Caco-2 (cell line): ENCODE results near the gene SMARCC1. TPM values are rescaled to one million over a fixed set of nuclear protein-coding genes. Genes with fewer than 3 reads are reported as not detected.
A peak's percentile ranks its signal among the peaks of the same experiment; 100 is the strongest.
"Not testable (repeated sequence)": the region's sequence is repeated elsewhere in the genome, so short reads cannot be mapped to it uniquely, and the experiment has no call there.

Experiments
- BruUV-seq: library from RNA; stranded (reverse); fragments of 400-500 nt; replicated peaks from 2 replicates; lab custom pipeline; 2021; lab: Mats Ljungman, UMichigan
- CTCF ChIA-PET: fragments of 300-600 bp; sonication (Branson Sonifier 250); formaldehyde crosslinking; loops from one replicate; lab custom pipeline; 2022; ENCODE audit warnings: antibody characterized with exemption; lab: Charles Lee
- POLR2A ChIA-PET: fragments of 300-600 bp; sonication (Branson Sonifier 250); formaldehyde crosslinking; loops from one replicate; lab custom pipeline; 2022; ENCODE audit warnings: antibody characterized with exemption; lab: Charles Lee
- DNase-seq, 2 experiments: peaks; one replicate each; pipeline versions ENCODE4 v3.0.0 to v3.0.0-alpha.2; 2020 to 2022
- H3K27me3 ChIP-seq: replicated peaks from 2 replicates; pipeline ENCODE4 v1.6.0; 2011; ENCODE audit warnings: low read length; ENCODE audit not compliant: control insufficient read depth, insufficient read depth
- H3K36me3 ChIP-seq: 2 replicates; pipeline ENCODE4 v1.5.1; 2011; ENCODE audit warnings: low read length; ENCODE audit not compliant: control insufficient read depth, insufficient read depth
- H3K4me1 ChIP-seq: fragments of 250-450 bp; sonication (Bioruptor Pico); 2 replicates; pipeline ENCODE4 v1.5.1; 2020; ENCODE audit warnings: mild to moderate bottlenecking
- H3K4me3 ChIP-seq: 2 replicates; pipeline ENCODE4 v1.5.1; 2011; ENCODE audit warnings: low read depth, mild to moderate bottlenecking, control low read depth, low read length
- H3K9me3 ChIP-seq: fragments of 250-450 bp; sonication (Bioruptor Pico); 2 replicates; pipeline ENCODE4 v1.5.1; 2020; ENCODE audit warnings: mild to moderate bottlenecking, moderate library complexity
- H3K27ac Mint-ChIP-seq: one replicate; pipeline ENCODE4 v1.8.0; 2022; ENCODE audit warnings: mixed read lengths; ENCODE audit not compliant: unreplicated experiment
- H3K27me3 Mint-ChIP-seq: one replicate; pipeline ENCODE4 v1.8.0; 2022; ENCODE audit warnings: mixed read lengths; ENCODE audit not compliant: insufficient read depth, unreplicated experiment
- H3K36me3 Mint-ChIP-seq: one replicate; pipeline ENCODE4 v1.8.0; 2022; ENCODE audit warnings: mild to moderate bottlenecking, mixed read lengths; ENCODE audit not compliant: insufficient read depth, unreplicated experiment
- H3K4me1 Mint-ChIP-seq: one replicate; pipeline ENCODE4 v1.8.0; 2022; ENCODE audit warnings: low read depth, mixed read lengths; ENCODE audit not compliant: unreplicated experiment
- H3K4me3 Mint-ChIP-seq: one replicate; pipeline ENCODE4 v1.8.0; 2022; ENCODE audit warnings: mild to moderate bottlenecking, moderate library complexity, mixed read lengths; ENCODE audit not compliant: unreplicated experiment
- H3K9me3 Mint-ChIP-seq: one replicate; pipeline ENCODE4 v1.8.0; 2022; ENCODE audit warnings: mixed read lengths; ENCODE audit not compliant: unreplicated experiment
- intact Hi-C: fragments of 100-400 bp; cut with micrococcal nuclease; formaldehyde crosslinking; loops from one replicate; pipeline ENCODE4 v1.10.0; 2022; ENCODE audit not compliant: unreplicated experiment
- total RNA-seq: library from RNA; stranded (reverse); gene quantifications from 2 replicates; pipeline ENCODE4 v1.2.3, GENCODE V29; 2022
- TF ChIP-seq, protein P1 (sequence below), 2 experiments: fragments of 200-600 bp in 1 of 2; IDR thresholded peaks; 1 replicate in 1 of 2; 2 replicates in 1 of 2; pipeline versions ENCODE4 v1.5.1 to v1.8.0; 2011 to 2022; ENCODE audit warnings: antibody characterized with exemption in 1 of 2, control low read depth in 1 of 2, inconsistent platforms in 1 of 2, low read depth in 1 of 2, low read length in 1 of 2, mild to moderate bottlenecking in 1 of 2, moderate library complexity in 1 of 2; ENCODE audit not compliant: insufficient read depth in 1 of 2, severe bottlenecking in 1 of 2, unreplicated experiment in 1 of 2

Gene SMARCC1
- total RNA-seq, 1 experiment from 2014 or later: 128 TPM

DNA sequence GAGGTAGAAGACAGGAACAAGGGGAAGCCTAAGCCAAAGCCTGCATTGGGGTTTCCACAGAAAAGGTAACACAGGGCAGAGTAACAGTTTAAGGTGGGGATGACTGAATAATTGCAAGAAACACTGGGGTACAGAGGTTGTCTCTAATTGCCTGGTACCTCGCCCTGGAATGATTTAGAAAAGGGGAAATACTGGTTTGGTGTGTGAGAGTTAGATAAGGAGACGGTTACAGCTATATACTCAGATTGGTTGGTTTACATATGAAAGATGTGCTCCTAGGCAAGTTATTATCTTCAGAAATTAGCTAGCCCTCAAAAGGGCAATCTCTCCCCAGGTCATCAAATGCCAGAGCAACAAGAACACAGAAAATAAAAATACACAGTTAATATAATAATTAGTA is 58.8 kb downstream of the SMARCC1 start:
- Mint-ChIP-seq H3K27me3 (no peaks in the 10 kb centered on the region), H3K36me3 (peaks cover 62% of the 10 kb centered on the region), H3K4me3 (no peak overlapping the region), H3K4me1 (peaks cover 6% of the 10 kb centered on the region), H3K9me3 (no peaks in the 10 kb centered on the region), H3K27ac (peak overlapping the region; percentile 13)
- no peaks in the 10 kb centered on the region for H3K27me3 ChIP-seq
- no peaks in the 10 kb centered on the region for H3K4me1 ChIP-seq
- H3K4me3 ChIP-seq: no peak overlapping the region
- no peaks in the 10 kb centered on the region for H3K9me3 ChIP-seq
- POLR2A ChIA-PET: interaction anchor here (0.6 kb wide), 1 partner anchor 434 kb away, joined by 7 read pairs; no protein-coding TSS in a partner anchor
- TF ChIP-seq, protein P1, sequence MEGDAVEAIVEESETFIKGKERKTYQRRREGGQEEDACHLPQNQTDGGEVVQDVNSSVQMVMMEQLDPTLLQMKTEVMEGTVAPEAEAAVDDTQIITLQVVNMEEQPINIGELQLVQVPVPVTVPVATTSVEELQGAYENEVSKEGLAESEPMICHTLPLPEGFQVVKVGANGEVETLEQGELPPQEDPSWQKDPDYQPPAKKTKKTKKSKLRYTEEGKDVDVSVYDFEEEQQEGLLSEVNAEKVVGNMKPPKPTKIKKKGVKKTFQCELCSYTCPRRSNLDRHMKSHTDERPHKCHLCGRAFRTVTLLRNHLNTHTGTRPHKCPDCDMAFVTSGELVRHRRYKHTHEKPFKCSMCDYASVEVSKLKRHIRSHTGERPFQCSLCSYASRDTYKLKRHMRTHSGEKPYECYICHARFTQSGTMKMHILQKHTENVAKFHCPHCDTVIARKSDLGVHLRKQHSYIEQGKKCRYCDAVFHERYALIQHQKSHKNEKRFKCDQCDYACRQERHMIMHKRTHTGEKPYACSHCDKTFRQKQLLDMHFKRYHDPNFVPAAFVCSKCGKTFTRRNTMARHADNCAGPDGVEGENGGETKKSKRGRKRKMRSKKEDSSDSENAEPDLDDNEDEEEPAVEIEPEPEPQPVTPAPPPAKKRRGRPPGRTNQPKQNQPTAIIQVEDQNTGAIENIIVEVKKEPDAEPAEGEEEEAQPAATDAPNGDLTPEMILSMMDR (IDR thresholded peaks at IDR 0.05; ENCODE audit: insufficient read depth in 1 of 2, low read depth in 1 of 2, low read length in 1 of 2, severe bottlenecking in 1 of 2, unreplicated experiment in 1 of 2): no peak
- DNase-seq: no peak
- CTCF ChIA-PET: no interaction called here
- no peaks in the 10 kb centered on the region; the same call in none of the 2 replicates for H3K36me3 ChIP-seq
- no TSS peak for BruUV-seq
- intact Hi-C loops: no loop called here

DNA sequence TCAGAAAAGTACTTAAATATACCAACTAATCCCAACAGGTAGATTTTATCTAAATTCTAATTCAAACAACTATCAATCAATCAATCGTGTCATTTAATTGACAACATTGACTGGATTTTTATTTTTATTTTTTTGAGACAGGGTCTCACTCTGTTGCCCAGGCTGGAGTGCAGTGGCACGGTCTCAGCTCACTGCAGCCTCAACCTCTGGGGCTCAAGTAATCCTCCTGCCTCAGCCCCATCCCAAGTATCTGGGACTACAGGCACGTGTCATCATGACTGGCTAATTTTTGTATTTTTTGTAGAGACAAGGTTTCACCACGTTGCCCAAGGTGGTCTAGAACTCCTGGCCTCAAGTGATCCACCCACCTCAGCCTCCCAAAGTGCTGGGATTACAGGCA is 64.2 kb downstream of the SMARCC1 start:
- H3K9me3 Mint-ChIP-seq, H3K4me1 Mint-ChIP-seq, DNase-seq, BruUV-seq, H3K4me1 ChIP-seq, CTCF ChIA-PET, H3K36me3 ChIP-seq, H3K27me3 ChIP-seq, H3K27me3 Mint-ChIP-seq, intact Hi-C loops, POLR2A ChIA-PET, H3K27ac Mint-ChIP-seq, H3K4me3 Mint-ChIP-seq, H3K9me3 ChIP-seq, H3K4me3 ChIP-seq: not testable (repeated sequence)
- peaks cover 78% of the 10 kb centered on the region for H3K36me3 Mint-ChIP-seq

GRCh38 chr3:47716656-47717055 is 65.0 kb downstream of the SMARCC1 start:
- no peaks in the 10 kb centered on the region for H3K9me3 Mint-ChIP-seq
- intact Hi-C loops: no loop called here
- ChIA-PET POLR2A (no interaction called here), CTCF (no interaction called here)
- no peaks in the 10 kb centered on the region for H3K27me3 Mint-ChIP-seq
- H3K36me3 ChIP-seq: no peaks in the 10 kb centered on the region; the same call in 1 of the 2 replicates
- no peaks in the 10 kb centered on the region for H3K4me1 ChIP-seq
- no peak overlapping the region for H3K4me3 Mint-ChIP-seq
- peaks cover 82% of the 10 kb centered on the region for H3K36me3 Mint-ChIP-seq
- BruUV-seq: no TSS peak
- H3K4me1 Mint-ChIP-seq: no peaks in the 10 kb centered on the region
- H3K27me3 ChIP-seq: no peaks in the 10 kb centered on the region
- H3K27ac Mint-ChIP-seq: no peak overlapping the region
- no peaks in the 10 kb centered on the region for H3K9me3 ChIP-seq
- TF ChIP-seq, protein P1 (IDR thresholded peaks at IDR 0.05; ENCODE audit: insufficient read depth in 1 of 2, low read depth in 1 of 2, low read length in 1 of 2, severe bottlenecking in 1 of 2, unreplicated experiment in 1 of 2): no peak
- H3K4me3 ChIP-seq: no peak overlapping the region
- DNase-seq: no peak

GRCh38 chr3:47715928-47716327 is 65.8 kb downstream of the SMARCC1 start:
- Mint-ChIP-seq H3K27ac (peak overlapping the region; percentile 12), H3K36me3 (peaks cover 82% of the 10 kb centered on the region), H3K9me3 (no peaks in the 10 kb centered on the region), H3K4me1 (no peaks in the 10 kb centered on the region), H3K27me3 (no peaks in the 10 kb centered on the region), H3K4me3 (no peak overlapping the region)
- TF ChIP-seq, protein P1 (IDR thresholded peaks at IDR 0.05; ENCODE audit: insufficient read depth in 1 of 2, low read depth in 1 of 2, low read length in 1 of 2, severe bottlenecking in 1 of 2, unreplicated experiment in 1 of 2): no peak
- ChIA-PET POLR2A (no interaction called here), CTCF (no interaction called here)
- Histone ChIP-seq H3K9me3 (no peaks in the 10 kb centered on the region), H3K27me3 (no peaks in the 10 kb centered on the region), H3K36me3 (no peaks in the 10 kb centered on the region), H3K4me1 (no peaks in the 10 kb centered on the region), H3K4me3 (no peak overlapping the region)
- no TSS peak for BruUV-seq
- DNase-seq: no peak
- intact Hi-C loops: no loop called here
